HL-60 (cell line): ENCODE data around the gene SPATS2L.

Experiments used
- CTCF ChIP-seq: IDR thresholded peaks from one replicate; pipeline ENCODE4 v1.5.1; 2011; ENCODE audit warnings: low read length, control low read depth, inconsistent platforms; ENCODE audit not compliant: insufficient read depth
- GABPA ChIP-seq: IDR thresholded peaks from 2 replicates; pipeline ENCODE4 v1.6.1; 2012; ENCODE audit warnings: low read depth
- POLR2AphosphoS5 ChIP-seq: IDR thresholded peaks from 2 replicates; pipeline ENCODE4 v1.6.1; 2012; ENCODE audit warnings: low read depth
- REST ChIP-seq: IDR thresholded peaks from 2 replicates; pipeline ENCODE4 v1.6.1; 2012; ENCODE audit warnings: low read depth; ENCODE audit not compliant: insufficient replicate concordance
- SPI1 ChIP-seq: IDR thresholded peaks from 2 replicates; pipeline ENCODE4 v1.6.1; 2012; ENCODE audit warnings: low read depth, mild to moderate bottlenecking, borderline replicate concordance

- TF ChIP-seq CTCF (no peak), POLR2AphosphoS5 (no peak), GABPA (no peak), REST (no peak), SPI1 (no peak)
These were observed 63.4 kb downstream of the SPATS2L start for GRCh38 chr2:200369886-200370285.
